ENCODE data around the gene MRPS34.

Gene MRPS34

GRCh38 chr16:1768767-1769401, 4.0 kb downstream of the MRPS34 start:
- DNase-seq = no peak

GRCh38 chr16:1768061-1768766, 4.7 kb downstream of the MRPS34 start:
- no peak for DNase-seq

GRCh38 chr16:1767116-1767994, 5.6 kb downstream of the MRPS34 start:
- DNase-seq = no peak

GRCh38 chr16:1766701-1767100, 6.2 kb downstream of the MRPS34 start:
- no peak for DNase-seq

GRCh38 chr16:1766231-1766630, 6.7 kb downstream of the MRPS34 start:
- no peak for DNase-seq

- no peak for DNase-seq
Observed at GRCh38 chr16:1765826-1766225, 7.1 kb downstream of the MRPS34 start.

- DNase-seq = no peak
Observed at GRCh38 chr16:1764971-1765370, 8.0 kb downstream of the MRPS34 start.

- no peak for DNase-seq
Observed at GRCh38 chr16:1763521-1764511, 9.1 kb downstream of the MRPS34 start.

GRCh38 chr16:1762879-1763520, 9.9 kb downstream of the MRPS34 start:
- DNase-seq = no peak

- DNase-seq = no peak
Observed at GRCh38 chr16:1762196-1762878, 10.6 kb downstream of the MRPS34 start.

GRCh38 chr16:1761751-1762150, 11.2 kb downstream of the MRPS34 start:
- no peak for DNase-seq

- DNase-seq = no peak
Observed at GRCh38 chr16:1760911-1761310, 12.0 kb downstream of the MRPS34 start.

GRCh38 chr16:1759511-1759910, 13.4 kb downstream of the MRPS34 start:
- DNase-seq = no peak

- DNase-seq = no peak
Observed at GRCh38 chr16:1758923-1759322, 14.0 kb downstream of the MRPS34 start.

GRCh38 chr16:1757714-1758461, 15.0 kb downstream of the MRPS34 start:
- DNase-seq = no peak

- no peak for DNase-seq
Observed at GRCh38 chr16:1754204-1754603, 18.7 kb downstream of the MRPS34 start.

- DNase-seq = no peak
Observed at GRCh38 chr16:1752853-1753252, 20.1 kb downstream of the MRPS34 start.

- no peak for DNase-seq
Observed at GRCh38 chr16:1751946-1752345, 21.0 kb downstream of the MRPS34 start.

GRCh38 chr16:1749152-1750117, 23.5 kb downstream of the MRPS34 start:
- DNase-seq = no peak
